SIG-M5 treated with dmso at 0.1 percent for 504 hours (cell line): Measurements from ENCODE around the gene NPTXR.

Experiments used
- DNase-seq: peaks from one replicate; lab custom pipeline; 2025; ENCODE audit not compliant: unreplicated experiment; lab: John Stamatoyannopoulos, UW

NPTXR gene

GRCh38 chr22:38843657-38844314 lies at the start of gene NPTXR:
NPTXR (minus strand) TSS chr22:38844028.
- peak; percentile 38 for DNase-seq

- no peak for DNase-seq
Measured at GRCh38 chr22:38891256-38891655, 47.4 kb upstream of the NPTXR start.

GRCh38 chr22:38890377-38890776 lies 46.5 kb upstream of the NPTXR start:
- DNase-seq, result no peak

DNA sequence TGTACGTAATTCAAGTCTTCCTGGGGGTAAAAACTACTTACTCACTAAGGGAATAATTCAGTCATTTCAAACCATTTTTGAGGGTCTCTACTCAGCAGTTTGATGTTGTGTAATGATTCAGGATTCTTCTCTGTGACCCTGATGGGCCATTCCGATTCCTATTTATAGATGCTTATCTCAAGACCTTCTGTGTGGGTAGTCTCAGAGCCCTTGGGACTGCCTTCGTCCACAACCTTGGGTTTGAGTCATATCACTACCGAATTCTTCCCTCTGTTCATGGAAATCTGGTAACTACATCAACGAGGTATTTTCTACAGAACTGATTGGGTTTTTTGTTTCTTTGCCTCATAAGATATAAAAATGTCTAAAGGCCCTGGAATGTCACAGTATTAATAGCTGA lies 42.5 kb upstream of the NPTXR start:
- DNase-seq, result no peak

- DNase-seq, result no peak
Measured at GRCh38 chr22:38882972-38883622, 39.3 kb upstream of the NPTXR start.

DNA sequence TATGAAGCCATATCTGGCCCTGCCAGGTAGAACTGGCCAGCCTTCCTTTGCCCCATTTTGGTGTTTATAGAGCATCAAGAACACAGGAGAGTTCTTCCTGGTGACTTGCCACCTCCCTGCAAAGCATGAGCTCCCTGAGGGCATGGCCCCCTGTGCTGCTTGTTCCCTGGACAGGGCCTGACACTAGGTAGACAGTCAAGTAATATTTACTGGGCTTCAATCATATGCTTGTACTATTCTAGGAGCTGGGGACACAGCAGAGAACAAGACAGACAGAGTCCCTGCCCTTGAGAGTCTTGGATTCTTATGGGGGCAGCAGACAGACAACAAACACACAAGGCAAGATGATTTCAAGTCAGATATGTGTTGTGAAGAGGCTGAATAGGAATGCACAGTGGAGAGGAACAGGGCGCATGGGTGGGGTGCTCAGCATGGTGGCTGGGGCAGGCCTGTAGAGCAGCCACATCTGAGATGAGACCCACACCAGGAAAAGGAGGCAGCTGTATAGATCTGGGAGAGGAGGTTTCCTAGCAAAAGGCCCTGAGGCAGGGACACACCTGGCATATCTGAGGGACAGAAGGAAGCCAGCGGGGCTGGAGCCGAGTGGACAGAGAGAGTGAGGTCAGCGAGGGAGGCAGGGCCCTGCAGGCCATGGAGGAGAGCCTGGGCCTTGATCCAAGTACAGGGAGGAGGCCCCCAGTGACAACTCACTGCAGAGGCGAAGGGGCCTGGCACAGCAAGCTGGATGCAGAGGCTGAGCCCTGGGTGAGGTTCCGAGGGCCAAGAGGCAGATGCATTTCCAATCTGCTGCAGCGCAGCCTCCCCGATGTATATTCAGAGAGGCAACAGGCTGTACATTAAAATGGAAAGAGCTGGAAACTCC lies 38.4 kb upstream of the NPTXR start:
- no peak for DNase-seq

- no peak for DNase-seq
Measured at GRCh38 chr22:38881464-38881871, 37.6 kb upstream of the NPTXR start.

- DNase-seq, result no peak
Measured at GRCh38 chr22:38879961-38880360, 36.1 kb upstream of the NPTXR start.

GRCh38 chr22:38879108-38879729 lies 35.4 kb upstream of the NPTXR start:
- no peak for DNase-seq

DNA sequence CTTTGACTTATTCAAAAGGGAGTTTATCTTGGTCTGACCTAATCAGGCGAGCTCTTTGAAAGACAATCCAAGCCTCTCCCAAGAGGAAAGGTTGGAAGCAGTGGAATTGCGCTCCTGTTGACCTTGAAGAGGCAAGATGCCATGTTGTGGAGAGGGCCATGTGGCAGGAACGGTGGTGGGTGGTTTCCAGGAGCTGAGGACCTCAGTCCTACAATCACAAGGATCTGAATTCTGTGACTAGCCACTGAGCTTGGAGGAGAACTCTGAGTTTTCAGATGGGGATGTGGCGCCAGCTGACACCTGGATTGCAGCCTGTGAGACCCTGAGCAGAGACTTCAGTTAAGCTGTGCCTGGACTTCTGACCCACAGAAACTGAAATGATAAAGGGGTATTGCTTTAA lies 34.2 kb upstream of the NPTXR start:
- DNase-seq, result no peak

- no peak for DNase-seq
Measured at GRCh38 chr22:38874529-38875222, 30.8 kb upstream of the NPTXR start.

- no peak for DNase-seq
Measured at GRCh38 chr22:38873469-38874411, 29.9 kb upstream of the NPTXR start.

DNA sequence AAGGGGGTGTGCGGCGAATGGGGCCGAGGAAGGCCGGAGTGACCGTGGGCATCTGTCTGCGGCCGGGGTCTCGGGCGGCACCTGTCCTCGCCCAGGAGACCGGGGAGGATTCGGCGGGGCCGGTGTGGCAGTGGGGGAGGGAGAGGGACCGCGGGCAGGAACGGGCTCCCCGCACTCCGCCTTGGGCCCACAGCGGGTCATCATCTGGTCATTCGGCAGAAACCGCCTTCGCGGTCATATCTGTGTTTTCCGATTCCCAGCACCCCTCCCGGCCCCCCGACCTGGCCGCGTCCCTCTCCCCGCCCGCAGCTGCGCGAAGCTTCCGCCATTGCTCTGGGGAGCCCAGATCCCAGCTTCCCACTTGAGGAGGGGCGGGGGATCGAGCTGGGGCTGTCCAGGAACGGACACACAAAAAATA lies 29.0 kb upstream of the NPTXR start:
- DNase-seq, result no peak

GRCh38 chr22:38872172-38872830 lies 28.5 kb upstream of the NPTXR start, which contains the start of gene CBX6:
CBX6 (minus strand) TSS chr22:38872216; CDS start chr22:38872190, 26 bp downstream.
- DNase-seq, result peak; percentile 83

- no peak for DNase-seq
Measured at GRCh38 chr22:38871360-38872171, 27.7 kb upstream of the NPTXR start.

GRCh38 chr22:38870791-38871359 lies 27.0 kb upstream of the NPTXR start:
- DNase-seq, result no peak

- peak; percentile 86 for DNase-seq
Measured at GRCh38 chr22:38870312-38870741, 26.5 kb upstream of the NPTXR start.

GRCh38 chr22:38869663-38870062 lies 25.8 kb upstream of the NPTXR start:
- DNase-seq, result no peak
